ENCODE results near the gene TRNAU1AP. TPM values are rescaled to one million over a fixed set of nuclear protein-coding genes. Genes with fewer than 3 reads are reported as not detected.

Gene TRNAU1AP
- total and polyA plus RNA-seq, 2 of the 13 experiments (the other 11 are each of a cell fraction or from before 2014, with no cell fraction given) = 29.0 to 42.9 TPM

DNA sequence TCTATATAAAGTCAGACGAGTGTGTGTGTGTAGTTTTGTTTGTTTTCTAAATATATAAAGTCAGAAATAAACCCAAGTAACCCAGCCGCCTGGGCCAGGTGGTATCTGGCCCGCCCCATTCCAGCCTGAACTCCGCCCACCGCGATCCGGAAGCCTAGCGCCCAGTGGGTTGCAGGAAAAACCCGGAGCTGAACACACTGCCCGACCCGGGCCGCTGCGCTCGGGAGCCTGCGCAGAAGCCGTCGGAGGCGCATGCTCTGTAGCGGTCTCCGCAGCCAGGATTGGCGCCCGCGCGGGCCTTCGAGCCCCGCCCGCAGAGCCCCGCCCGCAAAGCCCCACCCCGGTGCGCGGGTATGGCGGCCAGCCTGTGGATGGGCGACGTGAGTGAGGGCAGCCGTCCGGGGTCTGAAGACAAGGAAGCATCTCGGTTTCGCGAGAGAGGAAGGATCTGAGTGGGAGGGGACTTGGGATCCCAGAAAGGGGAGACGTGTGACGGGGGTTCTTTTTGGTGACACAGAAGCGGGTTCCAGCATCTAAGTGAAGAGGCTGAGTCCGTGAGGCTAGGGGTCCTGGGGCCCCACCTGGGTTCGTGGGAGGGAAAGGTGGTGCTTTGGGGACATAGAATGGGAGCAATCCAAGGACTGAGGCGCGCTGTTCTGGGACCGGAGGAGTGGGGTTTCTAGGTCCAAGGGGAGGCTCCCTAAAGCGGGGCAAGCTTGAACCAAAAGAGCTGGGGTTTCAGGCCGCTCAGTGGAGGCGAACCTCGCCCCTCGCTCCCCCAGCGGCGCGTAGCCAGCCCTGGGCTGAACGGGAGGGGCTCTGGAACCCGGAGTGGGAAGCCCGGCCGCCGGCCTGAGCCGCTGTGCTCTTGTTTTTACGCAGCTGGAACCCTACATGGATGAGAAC lies at the start of gene TRNAU1AP (continued):
- no peak for TF ChIP-seq AKAP8 (CRISPR knock-in tag; IDR thresholded peaks at IDR 0.05)
- TF ChIP-seq, protein P1, sequence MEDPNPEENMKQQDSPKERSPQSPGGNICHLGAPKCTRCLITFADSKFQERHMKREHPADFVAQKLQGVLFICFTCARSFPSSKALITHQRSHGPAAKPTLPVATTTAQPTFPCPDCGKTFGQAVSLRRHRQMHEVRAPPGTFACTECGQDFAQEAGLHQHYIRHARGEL (CRISPR knock-in tag; IDR thresholded peaks at IDR 0.05) = peak; percentile 81
- no peak for TF ChIP-seq ZNF30 (CRISPR knock-in tag; IDR thresholded peaks at IDR 0.05)
- peak; percentile 49; the same call in 1 of the 2 replicates for TF ChIP-seq GFI1 (CRISPR knock-in tag; IDR thresholded peaks at IDR 0.05; ENCODE audit: borderline replicate concordance)
- TF ChIP-seq ZNF292 (CRISPR knock-in tag; IDR thresholded peaks at IDR 0.05; ENCODE audit: borderline replicate concordance, low read depth) = no peak
- TF ChIP-seq YY1 (IDR thresholded peaks at IDR 0.05; ENCODE audit: insufficient read depth, insufficient replicate concordance, low read depth, low read length) = peak; percentile 92
- peak; percentile 56; the same call in 1 of the 2 replicates for TF ChIP-seq SMYD3 (CRISPR knock-in tag; IDR thresholded peaks at IDR 0.05)
- no peak for TF ChIP-seq JARID2 (CRISPR knock-in tag; IDR thresholded peaks at IDR 0.05; ENCODE audit: insufficient replicate concordance)
- TF ChIP-seq RXRB (CRISPR knock-in tag; IDR thresholded peaks at IDR 0.05; ENCODE audit: borderline replicate concordance) = peak; percentile 75
- no peak for TF ChIP-seq AGO1 (IDR thresholded peaks at IDR 0.05; ENCODE audit: low read depth, low read length, poor library complexity, severe bottlenecking)
- TF ChIP-seq, protein P2, sequence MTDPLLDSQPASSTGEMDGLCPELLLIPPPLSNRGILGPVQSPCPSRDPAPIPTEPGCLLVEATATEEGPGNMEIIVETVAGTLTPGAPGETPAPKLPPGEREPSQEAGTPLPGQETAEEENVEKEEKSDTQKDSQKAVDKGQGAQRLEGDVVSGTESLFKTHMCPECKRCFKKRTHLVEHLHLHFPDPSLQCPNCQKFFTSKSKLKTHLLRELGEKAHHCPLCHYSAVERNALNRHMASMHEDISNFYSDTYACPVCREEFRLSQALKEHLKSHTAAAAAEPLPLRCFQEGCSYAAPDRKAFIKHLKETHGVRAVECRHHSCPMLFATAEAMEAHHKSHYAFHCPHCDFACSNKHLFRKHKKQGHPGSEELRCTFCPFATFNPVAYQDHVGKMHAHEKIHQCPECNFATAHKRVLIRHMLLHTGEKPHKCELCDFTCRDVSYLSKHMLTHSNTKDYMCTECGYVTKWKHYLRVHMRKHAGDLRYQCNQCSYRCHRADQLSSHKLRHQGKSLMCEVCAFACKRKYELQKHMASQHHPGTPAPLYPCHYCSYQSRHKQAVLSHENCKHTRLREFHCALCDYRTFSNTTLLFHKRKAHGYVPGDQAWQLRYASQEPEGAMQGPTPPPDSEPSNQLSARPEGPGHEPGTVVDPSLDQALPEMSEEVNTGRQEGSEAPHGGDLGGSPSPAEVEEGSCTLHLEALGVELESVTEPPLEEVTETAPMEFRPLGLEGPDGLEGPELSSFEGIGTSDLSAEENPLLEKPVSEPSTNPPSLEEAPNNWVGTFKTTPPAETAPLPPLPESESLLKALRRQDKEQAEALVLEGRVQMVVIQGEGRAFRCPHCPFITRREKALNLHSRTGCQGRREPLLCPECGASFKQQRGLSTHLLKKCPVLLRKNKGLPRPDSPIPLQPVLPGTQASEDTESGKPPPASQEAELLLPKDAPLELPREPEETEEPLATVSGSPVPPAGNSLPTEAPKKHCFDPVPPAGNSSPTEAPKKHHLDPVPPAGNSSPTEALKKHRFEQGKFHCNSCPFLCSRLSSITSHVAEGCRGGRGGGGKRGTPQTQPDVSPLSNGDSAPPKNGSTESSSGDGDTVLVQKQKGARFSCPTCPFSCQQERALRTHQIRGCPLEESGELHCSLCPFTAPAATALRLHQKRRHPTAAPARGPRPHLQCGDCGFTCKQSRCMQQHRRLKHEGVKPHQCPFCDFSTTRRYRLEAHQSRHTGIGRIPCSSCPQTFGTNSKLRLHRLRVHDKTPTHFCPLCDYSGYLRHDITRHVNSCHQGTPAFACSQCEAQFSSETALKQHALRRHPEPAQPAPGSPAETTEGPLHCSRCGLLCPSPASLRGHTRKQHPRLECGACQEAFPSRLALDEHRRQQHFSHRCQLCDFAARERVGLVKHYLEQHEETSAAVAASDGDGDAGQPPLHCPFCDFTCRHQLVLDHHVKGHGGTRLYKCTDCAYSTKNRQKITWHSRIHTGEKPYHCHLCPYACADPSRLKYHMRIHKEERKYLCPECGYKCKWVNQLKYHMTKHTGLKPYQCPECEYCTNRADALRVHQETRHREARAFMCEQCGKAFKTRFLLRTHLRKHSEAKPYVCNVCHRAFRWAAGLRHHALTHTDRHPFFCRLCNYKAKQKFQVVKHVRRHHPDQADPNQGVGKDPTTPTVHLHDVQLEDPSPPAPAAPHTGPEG (CRISPR knock-in tag; IDR thresholded peaks at IDR 0.05) = peak; percentile 92
- TF ChIP-seq, protein P3, sequence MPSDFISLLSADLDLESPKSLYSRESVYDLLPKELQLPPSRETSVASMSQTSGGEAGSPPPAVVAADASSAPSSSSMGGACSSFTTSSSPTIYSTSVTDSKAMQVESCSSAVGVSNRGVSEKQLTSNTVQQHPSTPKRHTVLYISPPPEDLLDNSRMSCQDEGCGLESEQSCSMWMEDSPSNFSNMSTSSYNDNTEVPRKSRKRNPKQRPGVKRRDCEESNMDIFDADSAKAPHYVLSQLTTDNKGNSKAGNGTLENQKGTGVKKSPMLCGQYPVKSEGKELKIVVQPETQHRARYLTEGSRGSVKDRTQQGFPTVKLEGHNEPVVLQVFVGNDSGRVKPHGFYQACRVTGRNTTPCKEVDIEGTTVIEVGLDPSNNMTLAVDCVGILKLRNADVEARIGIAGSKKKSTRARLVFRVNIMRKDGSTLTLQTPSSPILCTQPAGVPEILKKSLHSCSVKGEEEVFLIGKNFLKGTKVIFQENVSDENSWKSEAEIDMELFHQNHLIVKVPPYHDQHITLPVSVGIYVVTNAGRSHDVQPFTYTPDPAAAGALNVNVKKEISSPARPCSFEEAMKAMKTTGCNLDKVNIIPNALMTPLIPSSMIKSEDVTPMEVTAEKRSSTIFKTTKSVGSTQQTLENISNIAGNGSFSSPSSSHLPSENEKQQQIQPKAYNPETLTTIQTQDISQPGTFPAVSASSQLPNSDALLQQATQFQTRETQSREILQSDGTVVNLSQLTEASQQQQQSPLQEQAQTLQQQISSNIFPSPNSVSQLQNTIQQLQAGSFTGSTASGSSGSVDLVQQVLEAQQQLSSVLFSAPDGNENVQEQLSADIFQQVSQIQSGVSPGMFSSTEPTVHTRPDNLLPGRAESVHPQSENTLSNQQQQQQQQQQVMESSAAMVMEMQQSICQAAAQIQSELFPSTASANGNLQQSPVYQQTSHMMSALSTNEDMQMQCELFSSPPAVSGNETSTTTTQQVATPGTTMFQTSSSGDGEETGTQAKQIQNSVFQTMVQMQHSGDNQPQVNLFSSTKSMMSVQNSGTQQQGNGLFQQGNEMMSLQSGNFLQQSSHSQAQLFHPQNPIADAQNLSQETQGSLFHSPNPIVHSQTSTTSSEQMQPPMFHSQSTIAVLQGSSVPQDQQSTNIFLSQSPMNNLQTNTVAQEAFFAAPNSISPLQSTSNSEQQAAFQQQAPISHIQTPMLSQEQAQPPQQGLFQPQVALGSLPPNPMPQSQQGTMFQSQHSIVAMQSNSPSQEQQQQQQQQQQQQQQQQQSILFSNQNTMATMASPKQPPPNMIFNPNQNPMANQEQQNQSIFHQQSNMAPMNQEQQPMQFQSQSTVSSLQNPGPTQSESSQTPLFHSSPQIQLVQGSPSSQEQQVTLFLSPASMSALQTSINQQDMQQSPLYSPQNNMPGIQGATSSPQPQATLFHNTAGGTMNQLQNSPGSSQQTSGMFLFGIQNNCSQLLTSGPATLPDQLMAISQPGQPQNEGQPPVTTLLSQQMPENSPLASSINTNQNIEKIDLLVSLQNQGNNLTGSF (CRISPR knock-in tag; IDR thresholded peaks at IDR 0.05) = no peak; the same call in none of the 2 replicates
- TF ChIP-seq ARID2 (CRISPR knock-in tag; IDR thresholded peaks at IDR 0.05; ENCODE audit: borderline replicate concordance) = no peak
- TF ChIP-seq, protein P4, sequence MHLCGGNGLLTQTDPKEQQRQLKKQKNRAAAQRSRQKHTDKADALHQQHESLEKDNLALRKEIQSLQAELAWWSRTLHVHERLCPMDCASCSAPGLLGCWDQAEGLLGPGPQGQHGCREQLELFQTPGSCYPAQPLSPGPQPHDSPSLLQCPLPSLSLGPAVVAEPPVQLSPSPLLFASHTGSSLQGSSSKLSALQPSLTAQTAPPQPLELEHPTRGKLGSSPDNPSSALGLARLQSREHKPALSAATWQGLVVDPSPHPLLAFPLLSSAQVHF (CRISPR knock-in tag; IDR thresholded peaks at IDR 0.05) = no peak
- TF ChIP-seq U2AF2 (IDR thresholded peaks at IDR 0.05; ENCODE audit: low read depth, low read length) = no peak
